Measurements from ENCODE around the gene XPO5. TPM values are rescaled to one million over a fixed set of nuclear protein-coding genes. Genes with fewer than 3 reads are reported as not detected.

XPO5 gene
- total and polyA plus RNA-seq, 2 experiments from 2014 or later: 28.5 to 95.2 TPM

GRCh38 chr6:43606019-43606418 lies 30.2 kb upstream of the XPO5 start:
- Histone ChIP-seq H3K36me3 (ENCODE audit: insufficient read depth) (0 out of 2 replicates have a peak, but pooled peaks cover 8% of the 10 kb centered on the region), H3K27me3 (ENCODE audit: insufficient read depth) (no peaks in the 10 kb centered on the region)

More at GRCh38 chr6:43606019-43606418, 30.2 kb upstream of the XPO5 start:
- no peaks in the 10 kb centered on the region for H3K79me2 ChIP-seq (replicated peaks; ENCODE audit: insufficient read depth)
- H4K20me1 ChIP-seq (replicated peaks; ENCODE audit: insufficient read depth): no peaks in the 10 kb centered on the region; the same call in 1 of the 2 replicates
- no peaks in the 10 kb centered on the region for H3F3A ChIP-seq (replicated peaks; ENCODE audit: low read depth)
- Mint-ChIP-seq H3K36me3 (ENCODE audit: low read depth) (peaks cover 16% of the 10 kb centered on the region; the same call in 2 of the 3 replicates), H3K4me1 (no peaks in the 10 kb centered on the region), H3K27ac (no peak overlapping the region), H3K27me3 (ENCODE audit: insufficient read depth, low read depth, poor library complexity) (peaks cover 2% of the 10 kb centered on the region), H3K4me3 (no peak overlapping the region), H3K9me3 (no peaks in the 10 kb centered on the region; the same call in 2 of the 3 replicates)
- no peak for TF ChIP-seq POLR2AphosphoS5 (IDR thresholded peaks at IDR 0.05; ENCODE audit: low read depth)
- TF ChIP-seq, protein P1, sequence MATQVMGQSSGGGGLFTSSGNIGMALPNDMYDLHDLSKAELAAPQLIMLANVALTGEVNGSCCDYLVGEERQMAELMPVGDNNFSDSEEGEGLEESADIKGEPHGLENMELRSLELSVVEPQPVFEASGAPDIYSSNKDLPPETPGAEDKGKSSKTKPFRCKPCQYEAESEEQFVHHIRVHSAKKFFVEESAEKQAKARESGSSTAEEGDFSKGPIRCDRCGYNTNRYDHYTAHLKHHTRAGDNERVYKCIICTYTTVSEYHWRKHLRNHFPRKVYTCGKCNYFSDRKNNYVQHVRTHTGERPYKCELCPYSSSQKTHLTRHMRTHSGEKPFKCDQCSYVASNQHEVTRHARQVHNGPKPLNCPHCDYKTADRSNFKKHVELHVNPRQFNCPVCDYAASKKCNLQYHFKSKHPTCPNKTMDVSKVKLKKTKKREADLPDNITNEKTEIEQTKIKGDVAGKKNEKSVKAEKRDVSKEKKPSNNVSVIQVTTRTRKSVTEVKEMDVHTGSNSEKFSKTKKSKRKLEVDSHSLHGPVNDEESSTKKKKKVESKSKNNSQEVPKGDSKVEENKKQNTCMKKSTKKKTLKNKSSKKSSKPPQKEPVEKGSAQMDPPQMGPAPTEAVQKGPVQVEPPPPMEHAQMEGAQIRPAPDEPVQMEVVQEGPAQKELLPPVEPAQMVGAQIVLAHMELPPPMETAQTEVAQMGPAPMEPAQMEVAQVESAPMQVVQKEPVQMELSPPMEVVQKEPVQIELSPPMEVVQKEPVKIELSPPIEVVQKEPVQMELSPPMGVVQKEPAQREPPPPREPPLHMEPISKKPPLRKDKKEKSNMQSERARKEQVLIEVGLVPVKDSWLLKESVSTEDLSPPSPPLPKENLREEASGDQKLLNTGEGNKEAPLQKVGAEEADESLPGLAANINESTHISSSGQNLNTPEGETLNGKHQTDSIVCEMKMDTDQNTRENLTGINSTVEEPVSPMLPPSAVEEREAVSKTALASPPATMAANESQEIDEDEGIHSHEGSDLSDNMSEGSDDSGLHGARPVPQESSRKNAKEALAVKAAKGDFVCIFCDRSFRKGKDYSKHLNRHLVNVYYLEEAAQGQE (IDR thresholded peaks at IDR 0.05; ENCODE audit: unreplicated experiment): no peak
- no peak for TF ChIP-seq JUNB (IDR thresholded peaks at IDR 0.05; ENCODE audit: unreplicated experiment)
- no peak for TF ChIP-seq EZH2phosphoT487 (IDR thresholded peaks at IDR 0.05; ENCODE audit: unreplicated experiment)
- TF ChIP-seq ZNF331 (CRISPR knock-in tag; IDR thresholded peaks at IDR 0.05; ENCODE audit: low read depth): no peak
- TF ChIP-seq, protein P2, sequence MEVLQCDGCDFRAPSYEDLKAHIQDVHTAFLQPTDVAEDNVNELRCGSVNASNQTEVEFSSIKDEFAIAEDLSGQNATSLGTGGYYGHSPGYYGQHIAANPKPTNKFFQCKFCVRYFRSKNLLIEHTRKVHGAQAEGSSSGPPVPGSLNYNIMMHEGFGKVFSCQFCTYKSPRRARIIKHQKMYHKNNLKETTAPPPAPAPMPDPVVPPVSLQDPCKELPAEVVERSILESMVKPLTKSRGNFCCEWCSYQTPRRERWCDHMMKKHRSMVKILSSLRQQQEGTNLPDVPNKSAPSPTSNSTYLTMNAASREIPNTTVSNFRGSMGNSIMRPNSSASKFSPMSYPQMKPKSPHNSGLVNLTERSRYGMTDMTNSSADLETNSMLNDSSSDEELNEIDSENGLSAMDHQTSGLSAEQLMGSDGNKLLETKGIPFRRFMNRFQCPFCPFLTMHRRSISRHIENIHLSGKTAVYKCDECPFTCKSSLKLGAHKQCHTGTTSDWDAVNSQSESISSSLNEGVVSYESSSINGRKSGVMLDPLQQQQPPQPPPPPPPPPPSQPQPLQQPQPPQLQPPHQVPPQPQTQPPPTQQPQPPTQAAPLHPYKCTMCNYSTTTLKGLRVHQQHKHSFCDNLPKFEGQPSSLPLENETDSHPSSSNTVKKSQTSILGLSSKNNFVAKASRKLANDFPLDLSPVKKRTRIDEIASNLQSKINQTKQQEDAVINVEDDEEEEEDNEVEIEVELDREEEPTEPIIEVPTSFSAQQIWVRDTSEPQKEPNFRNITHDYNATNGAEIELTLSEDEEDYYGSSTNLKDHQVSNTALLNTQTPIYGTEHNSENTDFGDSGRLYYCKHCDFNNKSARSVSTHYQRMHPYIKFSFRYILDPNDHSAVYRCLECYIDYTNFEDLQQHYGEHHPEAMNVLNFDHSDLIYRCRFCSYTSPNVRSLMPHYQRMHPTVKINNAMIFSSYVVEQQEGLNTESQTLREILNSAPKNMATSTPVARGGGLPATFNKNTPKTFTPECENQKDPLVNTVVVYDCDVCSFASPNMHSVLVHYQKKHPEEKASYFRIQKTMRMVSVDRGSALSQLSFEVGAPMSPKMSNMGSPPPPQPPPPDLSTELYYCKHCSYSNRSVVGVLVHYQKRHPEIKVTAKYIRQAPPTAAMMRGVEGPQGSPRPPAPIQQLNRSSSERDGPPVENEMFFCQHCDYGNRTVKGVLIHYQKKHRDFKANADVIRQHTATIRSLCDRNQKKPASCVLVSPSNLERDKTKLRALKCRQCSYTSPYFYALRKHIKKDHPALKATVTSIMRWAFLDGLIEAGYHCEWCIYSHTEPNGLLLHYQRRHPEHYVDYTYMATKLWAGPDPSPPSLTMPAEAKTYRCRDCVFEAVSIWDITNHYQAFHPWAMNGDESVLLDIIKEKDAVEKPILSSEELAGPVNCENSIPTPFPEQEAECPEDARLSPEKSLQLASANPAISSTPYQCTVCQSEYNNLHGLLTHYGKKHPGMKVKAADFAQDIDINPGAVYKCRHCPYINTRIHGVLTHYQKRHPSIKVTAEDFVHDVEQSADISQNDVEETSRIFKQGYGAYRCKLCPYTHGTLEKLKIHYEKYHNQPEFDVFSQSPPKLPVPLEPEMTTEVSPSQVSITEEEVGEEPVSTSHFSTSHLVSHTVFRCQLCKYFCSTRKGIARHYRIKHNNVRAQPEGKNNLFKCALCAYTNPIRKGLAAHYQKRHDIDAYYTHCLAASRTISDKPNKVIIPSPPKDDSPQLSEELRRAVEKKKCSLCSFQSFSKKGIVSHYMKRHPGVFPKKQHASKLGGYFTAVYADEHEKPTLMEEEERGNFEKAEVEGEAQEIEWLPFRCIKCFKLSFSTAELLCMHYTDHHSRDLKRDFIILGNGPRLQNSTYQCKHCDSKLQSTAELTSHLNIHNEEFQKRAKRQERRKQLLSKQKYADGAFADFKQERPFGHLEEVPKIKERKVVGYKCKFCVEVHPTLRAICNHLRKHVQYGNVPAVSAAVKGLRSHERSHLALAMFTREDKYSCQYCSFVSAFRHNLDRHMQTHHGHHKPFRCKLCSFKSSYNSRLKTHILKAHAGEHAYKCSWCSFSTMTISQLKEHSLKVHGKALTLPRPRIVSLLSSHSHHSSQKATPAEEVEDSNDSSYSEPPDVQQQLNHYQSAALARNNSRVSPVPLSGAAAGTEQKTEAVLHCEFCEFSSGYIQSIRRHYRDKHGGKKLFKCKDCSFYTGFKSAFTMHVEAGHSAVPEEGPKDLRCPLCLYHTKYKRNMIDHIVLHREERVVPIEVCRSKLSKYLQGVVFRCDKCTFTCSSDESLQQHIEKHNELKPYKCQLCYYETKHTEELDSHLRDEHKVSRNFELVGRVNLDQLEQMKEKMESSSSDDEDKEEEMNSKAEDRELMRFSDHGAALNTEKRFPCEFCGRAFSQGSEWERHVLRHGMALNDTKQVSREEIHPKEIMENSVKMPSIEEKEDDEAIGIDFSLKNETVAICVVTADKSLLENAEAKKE (CRISPR knock-in tag; IDR thresholded peaks at IDR 0.05): no peak
- TF ChIP-seq STAT1 (IDR thresholded peaks at IDR 0.05; ENCODE audit: unreplicated experiment): no peak
- TF ChIP-seq NANOG (IDR thresholded peaks at IDR 0.05; ENCODE audit: borderline replicate concordance): no peak
- no peak for TF ChIP-seq CREB1 (CRISPR knock-in tag; IDR thresholded peaks at IDR 0.05; ENCODE audit: low read depth)
- TF ChIP-seq EZH2 (IDR thresholded peaks at IDR 0.05; ENCODE audit: low read depth, unreplicated experiment): no peak
- TF ChIP-seq, protein P3, sequence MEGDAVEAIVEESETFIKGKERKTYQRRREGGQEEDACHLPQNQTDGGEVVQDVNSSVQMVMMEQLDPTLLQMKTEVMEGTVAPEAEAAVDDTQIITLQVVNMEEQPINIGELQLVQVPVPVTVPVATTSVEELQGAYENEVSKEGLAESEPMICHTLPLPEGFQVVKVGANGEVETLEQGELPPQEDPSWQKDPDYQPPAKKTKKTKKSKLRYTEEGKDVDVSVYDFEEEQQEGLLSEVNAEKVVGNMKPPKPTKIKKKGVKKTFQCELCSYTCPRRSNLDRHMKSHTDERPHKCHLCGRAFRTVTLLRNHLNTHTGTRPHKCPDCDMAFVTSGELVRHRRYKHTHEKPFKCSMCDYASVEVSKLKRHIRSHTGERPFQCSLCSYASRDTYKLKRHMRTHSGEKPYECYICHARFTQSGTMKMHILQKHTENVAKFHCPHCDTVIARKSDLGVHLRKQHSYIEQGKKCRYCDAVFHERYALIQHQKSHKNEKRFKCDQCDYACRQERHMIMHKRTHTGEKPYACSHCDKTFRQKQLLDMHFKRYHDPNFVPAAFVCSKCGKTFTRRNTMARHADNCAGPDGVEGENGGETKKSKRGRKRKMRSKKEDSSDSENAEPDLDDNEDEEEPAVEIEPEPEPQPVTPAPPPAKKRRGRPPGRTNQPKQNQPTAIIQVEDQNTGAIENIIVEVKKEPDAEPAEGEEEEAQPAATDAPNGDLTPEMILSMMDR (conservative IDR thresholded peaks at IDR 0.05; ENCODE audit: low read depth in 2 of 2): no peak
- no peak for TF ChIP-seq ETS1 (IDR thresholded peaks at IDR 0.05)
- no peak for TF ChIP-seq ZNF114 (CRISPR knock-in tag; IDR thresholded peaks at IDR 0.05)
- H3K4me3 ChIP-seq: no peak overlapping the region
- H3K27ac ChIP-seq (ENCODE audit: low read depth): no peak overlapping the region
- DNase-seq (ENCODE audit: low spot score) (no peak), ATAC-seq (no peak)
- no peak overlapping the region for H3K4me2 ChIP-seq
- no peaks in the 10 kb centered on the region for H3K9me2 ChIP-seq (ENCODE audit: insufficient read depth)
- H3K4me1 ChIP-seq (ENCODE audit: insufficient read depth): no peaks in the 10 kb centered on the region
- H2AFZ ChIP-seq: no peak overlapping the region
